ENCODE measurements around the gene GIPC1.

- TF ChIP-seq CHD2 (IDR thresholded peaks at IDR 0.05; ENCODE audit: low read length, partially characterized antibody) (no peak), TEAD4 (IDR thresholded peaks at IDR 0.05; ENCODE audit: borderline replicate concordance, insufficient read depth) (no peak), EZH2phosphoT487 (IDR thresholded peaks at IDR 0.05; ENCODE audit: borderline replicate concordance, low read depth) (no peak), CTCF (IDR thresholded peaks at IDR 0.05) (no peak), SMC3 (IDR thresholded peaks at IDR 0.05; ENCODE audit: low read depth, low read length) (no peak), JUND (IDR thresholded peaks at IDR 0.05) (no peak), ZBTB33 (IDR thresholded peaks at IDR 0.05; ENCODE audit: borderline replicate concordance, low read depth) (no peak), GATA2 (CRISPR knock-in tag; IDR thresholded peaks at IDR 0.05) (no peak)
These were observed 35.0 kb downstream of the GIPC1 start for GRCh38 chr19:14460935-14461334.
